Measurements from ENCODE around the gene PITX1.
"Not testable (repeated sequence)": the region's sequence is repeated elsewhere in the genome, so short reads cannot be mapped to it uniquely, and the experiment has no call there.

PITX1 gene

DNA sequence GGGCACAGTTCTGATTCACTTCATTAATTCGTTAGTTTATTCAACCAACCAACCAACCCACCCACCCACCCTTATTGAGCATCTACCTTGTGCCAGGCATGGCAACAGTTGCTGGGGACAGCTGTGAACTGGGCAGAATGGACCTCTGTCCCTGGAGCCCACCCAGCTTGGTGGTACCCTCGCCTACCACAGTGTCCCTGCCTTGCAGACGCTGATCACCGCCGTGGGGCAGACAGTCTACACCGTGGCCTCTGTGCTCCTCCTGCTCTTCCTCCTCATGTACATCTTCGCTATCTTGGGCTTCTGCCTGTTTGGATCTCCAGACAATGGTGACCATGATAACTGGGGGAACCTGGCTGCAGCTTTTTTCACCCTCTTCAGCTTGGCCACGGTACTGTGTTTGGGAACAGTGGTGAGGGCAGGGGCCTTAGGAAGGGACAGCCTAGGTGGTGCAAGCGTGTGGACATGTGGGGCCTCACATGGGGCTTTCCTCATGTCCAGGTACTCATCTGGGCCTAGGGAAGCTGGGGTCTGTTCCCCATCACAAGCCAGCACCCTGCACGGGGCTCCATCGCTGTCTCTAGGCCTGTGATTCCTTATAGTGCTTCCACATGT is 26.2 kb downstream of the PITX1 start:
- TF ChIP-seq CTCF (IDR thresholded peaks at IDR 0.05; ENCODE audit: low read depth, low read length), result no peak
- no peak for DNase-seq (ENCODE audit: extremely low read depth, low read depth)

GRCh38 chr5:135007305-135007704 is 26.7 kb downstream of the PITX1 start:
- DNase-seq (ENCODE audit: extremely low read depth, low read depth), result no peak
- no peak for TF ChIP-seq CTCF (IDR thresholded peaks at IDR 0.05; ENCODE audit: low read depth, low read length)

DNA sequence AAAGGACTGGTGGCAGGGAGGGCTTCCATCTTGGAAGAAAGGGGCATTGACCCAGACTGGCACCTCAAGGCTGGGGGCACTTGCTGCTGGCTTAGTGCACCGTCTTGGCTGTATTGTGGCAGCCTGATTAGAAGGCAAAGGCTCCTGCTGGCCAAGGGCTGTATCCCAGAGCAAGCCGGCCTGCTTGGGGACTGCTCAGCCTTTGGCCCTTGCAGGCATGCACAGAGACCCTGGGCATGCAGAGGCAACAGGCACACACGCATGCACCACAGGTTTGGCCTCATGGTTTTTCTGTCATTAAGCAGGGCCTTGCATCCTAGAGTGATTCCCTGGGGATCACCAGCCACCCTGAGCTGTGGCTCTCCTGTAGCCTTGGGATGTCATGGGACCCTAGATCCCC is 29.0 kb downstream of the PITX1 start:
- no peak for TF ChIP-seq CTCF (IDR thresholded peaks at IDR 0.05; ENCODE audit: low read depth, low read length)
- DNase-seq (ENCODE audit: extremely low read depth, low read depth), result no peak

- DNase-seq (ENCODE audit: extremely low read depth, low read depth), result no peak
- TF ChIP-seq CTCF (IDR thresholded peaks at IDR 0.05; ENCODE audit: low read depth, low read length), result no peak
Observed at GRCh38 chr5:135004376-135004775, 29.7 kb downstream of the PITX1 start.

DNA sequence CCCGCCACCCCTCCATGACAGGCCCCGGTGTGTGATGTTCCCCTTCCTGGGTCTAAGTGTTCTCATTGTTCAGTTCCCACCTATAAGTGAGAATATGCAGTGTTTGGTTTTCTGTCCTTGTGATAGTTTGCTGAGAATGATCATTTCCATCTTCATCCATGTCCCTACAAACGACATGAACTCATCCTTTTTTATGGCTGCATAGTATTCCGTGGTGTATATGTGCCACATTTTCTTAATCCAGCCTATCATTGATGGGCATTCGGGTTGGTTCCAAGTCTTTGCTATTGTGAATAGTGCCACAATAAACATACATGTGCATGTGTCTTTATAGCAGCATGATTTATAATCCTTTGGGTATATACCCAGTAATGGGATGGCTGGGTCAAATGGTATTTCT is 36.0 kb downstream of the PITX1 start:
- not testable (repeated sequence) for DNase-seq (ENCODE audit: extremely low read depth, low read depth)

- DNase-seq (ENCODE audit: extremely low read depth, low read depth), result no peak
- TF ChIP-seq CTCF (IDR thresholded peaks at IDR 0.05; ENCODE audit: low read depth, low read length), result no peak
Observed at GRCh38 chr5:134997015-134997414, 37.0 kb downstream of the PITX1 start.

DNA sequence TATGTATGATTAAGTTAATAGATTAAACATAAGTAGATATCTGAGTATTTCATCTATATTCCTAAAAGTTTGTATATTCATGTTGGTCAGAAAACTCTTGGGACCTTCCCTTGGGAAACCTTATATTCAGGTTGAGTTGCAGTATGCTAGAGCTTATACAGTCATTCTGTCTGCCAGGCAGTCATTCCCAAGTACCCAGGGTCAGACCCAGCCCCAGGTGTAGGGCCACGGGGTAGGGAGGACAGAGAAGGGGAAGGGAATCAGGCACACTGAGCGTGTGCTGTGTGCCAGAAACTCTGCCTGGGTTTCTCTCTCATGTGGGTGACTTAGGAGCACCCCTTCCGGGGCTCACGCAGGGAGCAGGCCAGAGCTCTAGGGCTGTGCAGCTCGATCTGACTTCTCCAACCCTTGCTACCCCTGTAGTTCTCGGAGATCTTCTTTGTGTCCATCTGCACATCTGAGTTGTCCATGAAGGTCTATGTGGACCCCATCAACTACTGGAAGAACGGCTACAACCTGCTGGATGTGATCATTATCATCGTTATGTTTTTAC is 38.1 kb downstream of the PITX1 start:
- no peak for TF ChIP-seq CTCF (IDR thresholded peaks at IDR 0.05; ENCODE audit: low read depth, low read length)
- no peak for DNase-seq (ENCODE audit: extremely low read depth, low read depth)

DNA sequence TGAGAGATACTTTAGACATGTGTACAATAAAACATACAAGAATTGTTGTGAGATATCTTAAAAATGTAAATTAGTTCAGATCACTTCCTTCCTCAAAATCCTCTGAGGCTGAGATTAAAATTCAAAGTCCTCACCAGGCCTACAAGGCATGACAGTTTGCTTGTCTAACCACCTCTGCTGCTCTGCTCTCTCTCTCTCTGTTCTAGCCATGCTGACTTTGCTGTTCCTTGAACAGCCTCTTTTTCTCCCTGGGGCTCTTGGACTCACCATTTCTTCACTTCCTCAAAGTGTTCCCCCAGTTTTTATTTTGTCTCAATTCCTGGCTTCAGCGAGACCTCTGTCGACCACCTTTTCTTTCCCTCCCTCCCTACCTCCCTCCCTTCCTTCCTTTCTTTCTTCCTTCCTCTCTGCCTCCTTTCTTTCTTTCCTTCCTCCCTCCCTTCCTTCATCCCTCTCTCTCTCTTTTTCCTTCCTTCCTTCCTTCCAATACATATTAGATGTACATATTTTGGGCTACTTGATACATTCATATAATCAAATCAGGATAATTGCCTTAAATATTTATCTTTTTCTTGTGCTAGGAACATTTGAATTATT is 39.4 kb downstream of the PITX1 start:
- TF ChIP-seq CTCF (IDR thresholded peaks at IDR 0.05; ENCODE audit: low read depth, low read length), result no peak
- no peak for DNase-seq (ENCODE audit: extremely low read depth, low read depth)
